Activated CD8-positive, alpha-beta memory T cell treated with anti-CD3 and anti-CD28 coated beads for 1 hour (primary cell): Measurements from ENCODE around the gene CPT1C.

ENCODE experiments used
- DNase-seq, 2 donors: peaks; one replicate each; pipeline ENCODE4 v3.0.0-alpha.2; 2020; ENCODE audit warnings: low read depth in 1 of 2; ENCODE audit errors: extremely low read depth in 1 of 2

CPT1C gene

DNA sequence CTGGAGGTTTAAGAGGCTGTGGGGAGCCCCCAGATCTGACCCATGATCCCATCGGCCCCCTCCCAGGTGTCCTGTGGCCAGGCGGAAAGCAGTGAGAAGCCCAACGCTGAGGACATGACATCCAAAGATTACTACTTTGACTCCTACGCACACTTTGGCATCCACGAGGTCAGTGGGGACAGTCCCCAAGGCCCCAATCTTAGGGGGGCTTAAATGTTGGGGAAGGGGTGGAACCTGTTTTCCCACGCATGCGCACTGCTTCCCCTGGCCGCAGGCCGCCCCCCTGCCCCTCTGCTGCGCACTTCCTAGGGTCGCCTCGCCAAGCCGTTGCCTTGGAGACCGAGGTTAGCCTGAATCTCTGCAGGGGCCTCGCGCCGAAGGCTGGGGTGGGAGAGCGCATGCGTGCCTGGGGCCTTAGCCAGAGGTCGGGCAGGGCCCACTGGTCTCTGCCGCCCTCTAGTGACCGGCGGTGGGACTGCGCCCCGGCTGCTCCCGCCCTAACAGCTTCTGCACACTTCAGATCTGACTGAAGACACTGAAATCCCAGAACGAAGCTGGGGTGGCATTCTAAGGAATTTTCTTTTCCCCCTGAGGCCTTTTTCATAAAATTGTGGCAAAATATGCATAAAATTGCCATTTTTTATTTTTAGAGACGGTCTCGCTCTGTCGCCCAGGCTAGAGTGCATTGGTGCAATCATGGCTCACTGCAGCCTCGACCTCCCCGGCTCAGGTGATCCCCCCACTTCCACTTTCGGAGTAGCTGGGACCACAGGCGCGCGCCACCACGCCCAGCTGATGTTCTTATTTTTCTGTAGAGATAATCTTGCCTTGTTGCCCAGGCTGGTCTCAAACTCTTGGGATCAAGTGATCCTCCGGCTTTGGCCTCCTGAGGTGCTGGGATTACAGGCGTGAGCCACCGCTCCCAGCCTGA lies 10.2 kb upstream of the CPT1C start:
- DNase-seq: peak; percentile 83 to 94

DNA sequence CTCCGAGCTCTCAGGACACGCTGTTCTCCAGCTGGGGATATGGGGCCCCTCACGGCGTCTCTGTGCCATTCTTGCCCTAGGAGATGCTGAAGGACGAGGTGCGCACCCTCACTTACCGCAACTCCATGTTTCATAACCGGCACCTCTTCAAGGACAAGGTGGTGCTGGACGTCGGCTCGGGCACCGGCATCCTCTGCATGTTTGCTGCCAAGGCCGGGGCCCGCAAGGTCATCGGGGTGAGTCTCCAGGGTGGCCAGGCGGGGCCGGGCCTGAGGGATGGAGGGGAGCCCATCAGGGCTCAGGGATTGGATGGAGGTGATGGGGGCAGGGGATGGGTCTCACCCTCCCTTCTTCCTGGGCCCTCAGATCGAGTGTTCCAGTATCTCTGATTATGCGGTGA lies 9.1 kb upstream of the CPT1C start:
- DNase-seq: no peak

- DNase-seq: no peak
These were observed 8.6 kb upstream of the CPT1C start for GRCh38 chr19:49682274-49682673.

- no peak for DNase-seq
These were observed 7.1 kb upstream of the CPT1C start for GRCh38 chr19:49683814-49684250.

DNA sequence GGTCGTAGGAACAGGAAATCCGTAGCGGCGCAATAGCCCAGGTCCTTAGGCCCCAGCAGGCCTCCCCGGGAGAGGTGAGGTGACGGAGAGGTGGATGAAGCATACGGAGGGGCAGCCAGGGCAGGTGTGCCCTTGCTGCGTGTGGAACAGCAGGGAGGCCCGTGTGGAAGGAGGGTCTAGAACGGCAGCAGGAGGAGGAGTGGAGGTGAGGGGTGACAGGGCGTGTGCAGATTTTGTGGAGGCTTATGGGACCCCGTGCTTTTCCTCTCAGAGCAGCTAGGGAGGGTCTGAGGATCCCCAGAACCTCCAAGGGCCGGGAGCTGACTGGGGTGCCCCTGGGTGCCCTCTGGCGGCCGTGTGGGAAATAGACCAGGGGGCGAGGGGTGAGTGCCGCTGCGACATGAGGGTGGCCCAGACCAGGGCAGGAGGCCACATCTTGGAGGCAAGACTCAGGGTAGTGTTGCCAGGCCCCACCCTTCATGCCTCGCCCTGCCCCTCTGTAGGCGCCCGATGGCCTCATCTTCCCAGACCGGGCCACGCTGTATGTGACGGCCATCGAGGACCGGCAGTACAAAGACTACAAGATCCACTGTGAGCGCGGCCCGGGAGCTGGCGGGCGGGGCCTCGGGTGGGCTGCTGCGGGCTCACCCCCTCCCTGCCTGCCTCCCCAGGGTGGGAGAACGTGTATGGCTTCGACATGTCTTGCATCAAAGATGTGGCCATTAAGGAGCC lies 6.5 kb upstream of the CPT1C start:
- DNase-seq: no peak

GRCh38 chr19:49684983-49685553 lies 5.8 kb upstream of the CPT1C start:
- no peak for DNase-seq

DNA sequence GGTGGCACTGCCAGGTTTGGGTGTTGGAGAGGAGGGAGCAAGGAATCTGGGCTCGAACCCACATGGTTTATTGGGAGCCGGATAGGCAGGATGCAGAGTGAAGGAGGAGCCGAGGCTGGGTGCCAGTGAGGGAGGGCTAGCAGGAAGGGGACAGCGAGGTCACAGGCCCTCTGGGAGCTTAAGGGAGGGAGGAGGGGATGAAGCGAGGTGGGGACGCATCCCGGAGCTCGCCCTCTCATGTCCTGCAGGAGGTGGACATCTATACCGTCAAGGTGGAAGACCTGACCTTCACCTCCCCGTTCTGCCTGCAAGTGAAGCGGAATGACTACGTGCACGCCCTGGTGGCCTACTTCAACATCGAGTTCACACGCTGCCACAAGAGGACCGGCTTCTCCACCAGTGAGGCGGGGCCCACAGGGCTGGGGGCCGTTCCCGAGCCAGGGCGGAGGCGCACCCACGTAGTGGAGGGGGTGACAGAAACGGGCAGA lies 5.0 kb upstream of the CPT1C start:
- no peak for DNase-seq

- no peak for DNase-seq
These were observed 4.3 kb upstream of the CPT1C start for GRCh38 chr19:49686503-49687088.

DNA sequence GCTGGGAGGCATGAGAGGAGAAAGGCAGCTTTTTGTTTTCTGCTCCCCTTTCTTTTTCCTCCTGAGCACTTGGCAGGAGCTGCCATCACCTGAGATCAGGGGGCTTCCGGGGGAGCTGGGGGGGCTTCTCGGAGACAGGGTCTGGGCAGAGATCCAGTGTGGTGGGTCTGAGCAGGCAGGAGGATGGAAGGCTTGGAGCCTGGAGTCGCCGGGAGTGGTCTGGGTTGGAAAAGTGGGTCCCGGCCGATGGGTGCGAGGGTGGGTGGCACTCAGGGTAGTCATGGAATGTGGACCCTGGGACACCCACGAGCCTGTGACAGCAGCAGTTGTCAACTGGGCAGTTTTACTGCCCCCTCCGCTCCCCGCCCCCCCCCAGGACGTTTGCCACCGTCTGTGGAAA lies 3.8 kb upstream of the CPT1C start:
- no peak for DNase-seq

GRCh38 chr19:49687566-49688316 lies 3.2 kb upstream of the CPT1C start:
- no peak for DNase-seq

- DNase-seq: no peak
These were observed 2.3 kb upstream of the CPT1C start for GRCh38 chr19:49688531-49689132.

DNA sequence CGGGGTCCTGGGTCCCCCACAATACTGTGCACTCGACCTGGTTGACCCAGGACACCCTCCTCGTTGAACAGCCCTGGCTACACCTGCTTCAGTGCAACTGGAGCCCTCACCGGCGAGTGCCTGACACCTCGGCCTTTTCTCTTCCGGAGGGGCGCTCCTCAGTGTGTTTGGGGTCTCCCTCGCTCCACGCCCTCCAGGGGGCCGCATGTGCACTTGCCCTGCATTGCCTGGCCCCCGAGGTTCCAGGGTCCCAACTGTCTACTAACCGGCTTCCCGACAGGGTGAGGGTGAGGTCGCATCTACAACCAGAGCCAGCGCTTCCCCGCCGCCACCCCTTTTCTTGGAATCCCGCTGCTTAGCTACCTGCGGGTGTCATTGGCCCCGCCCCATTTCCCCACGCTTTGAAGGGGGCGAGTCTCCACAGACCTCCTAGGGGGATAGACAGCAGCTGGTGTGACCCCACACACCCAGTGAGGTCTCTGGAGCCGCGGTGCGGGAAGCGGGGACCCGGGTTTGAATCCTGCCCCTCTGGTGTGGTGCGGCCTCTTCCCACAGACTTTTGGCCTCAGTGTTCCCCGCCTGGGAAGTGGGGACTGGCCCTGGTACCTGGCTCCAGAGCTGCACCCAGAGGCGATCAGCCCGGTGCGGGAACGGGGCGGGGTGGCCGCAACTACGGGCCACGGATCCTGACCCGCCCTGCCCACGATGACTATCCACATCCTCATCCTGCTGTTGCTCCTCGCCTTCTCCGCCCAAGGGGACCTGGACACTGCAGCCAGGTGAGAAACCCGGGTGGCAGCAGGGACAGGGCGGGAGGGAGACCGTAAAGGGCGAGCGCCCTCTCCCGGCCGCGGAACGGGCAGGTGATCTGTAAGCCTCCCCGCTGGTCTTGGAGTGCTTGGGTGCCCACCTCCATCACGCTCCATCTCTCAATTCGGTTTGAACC lies 1.5 kb upstream of the CPT1C start, which contains the start of gene ADM5:
ADM5 (plus strand) TSS at position 462 of the 946 bp plus-strand sequence; CDS start at position 706, 244 bp downstream.
- no peak for DNase-seq

- DNase-seq: no peak
These were observed 749 bp upstream of the CPT1C start for GRCh38 chr19:49690079-49690655.

DNA sequence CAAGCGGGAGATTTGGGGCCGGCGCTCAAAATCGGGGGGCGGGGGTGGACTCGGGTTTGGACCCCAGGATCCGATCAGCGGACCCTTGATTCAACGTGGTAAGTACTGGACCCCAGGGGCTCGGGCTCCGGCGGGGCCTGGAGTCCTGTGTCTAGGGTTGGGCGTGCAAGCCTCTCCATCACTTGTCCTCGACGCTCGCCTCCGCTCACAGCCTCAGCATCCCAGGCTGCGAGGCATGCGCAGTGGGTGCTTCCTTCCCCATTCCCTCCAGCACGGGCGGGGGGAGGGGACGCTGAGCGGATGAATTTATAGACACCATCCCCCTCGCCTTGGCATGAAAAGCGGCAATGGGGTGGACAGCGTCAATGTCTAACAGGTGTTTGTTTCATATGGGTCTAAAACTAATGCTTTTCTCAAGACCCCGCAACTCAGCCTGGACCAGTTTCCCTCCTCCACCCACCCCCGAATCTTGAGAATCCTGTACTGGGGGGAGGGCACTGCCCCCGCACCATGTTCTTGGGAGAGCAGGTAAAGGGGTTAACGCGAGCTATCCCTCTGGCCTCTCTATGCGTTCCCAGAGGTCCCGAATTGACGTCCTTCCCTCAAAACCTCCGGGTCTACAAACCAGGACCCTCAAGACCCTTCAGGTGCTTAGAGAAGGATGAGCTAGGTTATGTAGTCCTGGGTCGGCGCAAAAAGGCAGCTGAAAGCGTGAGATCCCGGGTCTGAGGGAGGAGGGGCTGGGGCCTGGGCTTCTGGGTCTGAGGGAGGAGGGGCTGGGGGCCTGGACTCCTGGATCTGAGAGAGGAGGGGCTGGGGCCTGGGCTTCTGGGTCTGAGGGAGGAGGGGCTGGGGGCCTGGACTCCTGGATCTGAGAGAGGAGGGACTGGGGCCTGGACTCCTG lies 579 bp downstream of the CPT1C start:
- DNase-seq: no peak

DNA sequence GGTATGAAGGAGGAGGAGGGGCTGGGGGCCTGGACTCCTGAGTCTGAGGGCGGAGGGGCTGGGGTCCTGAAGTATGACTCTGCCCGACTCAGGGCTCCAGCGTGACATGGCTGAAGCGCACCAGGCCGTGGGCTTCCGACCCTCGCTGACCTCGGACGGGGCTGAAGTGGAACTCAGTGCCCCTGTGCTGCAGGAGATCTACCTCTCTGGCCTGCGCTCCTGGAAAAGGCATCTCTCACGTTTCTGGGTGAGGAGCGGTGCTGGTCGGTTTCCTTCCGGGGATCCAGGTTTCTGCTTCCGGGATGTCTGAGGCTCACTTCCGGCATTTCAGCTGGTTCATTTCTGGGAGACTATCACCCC lies 1.2 kb downstream of the CPT1C start:
- no peak for DNase-seq

DNA sequence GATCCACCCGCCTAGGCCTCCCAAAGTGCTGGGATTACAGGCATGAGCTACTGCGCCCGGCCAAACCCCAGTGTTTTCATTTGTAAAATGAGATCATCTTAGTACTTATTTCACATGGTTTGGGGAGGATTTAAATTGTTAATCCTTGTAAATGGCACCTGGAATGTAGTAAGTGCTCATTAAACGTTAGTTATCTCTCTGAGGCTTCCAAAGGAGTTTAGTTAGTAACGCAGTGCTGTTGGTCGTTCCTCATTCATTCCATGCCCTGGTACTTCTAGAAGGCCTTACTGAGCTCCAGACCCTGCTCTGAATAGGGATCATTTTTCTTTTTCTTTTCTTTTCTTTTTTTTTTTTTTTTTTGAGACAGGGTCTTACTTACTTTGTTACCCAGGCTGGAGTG lies 5.2 kb downstream of the CPT1C start:
- no peak for DNase-seq

DNA sequence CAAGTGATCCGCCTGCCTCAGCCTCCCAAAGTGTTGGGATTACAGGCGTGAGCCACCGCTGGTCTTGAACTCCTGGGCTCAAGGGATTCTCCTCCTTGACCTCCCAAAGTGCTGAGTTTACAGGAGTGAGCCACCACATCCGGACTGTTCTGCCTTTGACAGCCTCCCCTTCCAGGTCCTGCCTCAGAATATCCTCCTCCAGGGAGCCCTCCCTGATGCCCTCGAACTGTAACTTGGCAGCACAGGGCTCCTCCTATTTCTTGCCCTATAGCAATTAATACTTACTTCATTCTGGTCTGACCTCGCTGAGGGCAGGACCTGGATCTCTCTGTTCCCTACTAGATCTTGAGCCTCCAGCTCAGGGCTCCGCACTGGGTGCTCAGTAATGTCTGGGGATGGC lies 5.9 kb downstream of the CPT1C start:
- no peak for DNase-seq

DNA sequence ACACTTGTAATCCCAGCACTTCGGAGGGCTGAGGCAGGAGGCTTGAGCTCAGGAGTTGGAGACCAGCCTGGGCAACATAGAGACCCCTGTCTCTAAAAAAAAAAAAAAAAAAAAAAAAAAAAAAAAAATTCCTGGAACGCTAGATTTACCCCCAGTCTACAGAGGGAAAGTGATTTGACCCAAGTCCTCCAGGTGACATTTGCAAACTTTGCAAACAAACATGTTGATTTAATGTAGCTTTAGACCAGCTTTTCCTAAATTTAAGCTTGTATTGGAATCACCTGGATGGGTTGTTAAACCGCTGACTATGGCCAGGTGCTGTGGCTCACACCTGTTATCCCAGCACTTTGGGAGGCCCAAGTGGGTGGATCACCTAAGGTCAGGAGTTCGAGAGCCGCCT lies 8.4 kb downstream of the CPT1C start:
- no peak for DNase-seq
